Psoas muscle (tissue), 8 donors: Measurements from ENCODE around the gene CCSAP. TPM values are rescaled to one million over a fixed set of nuclear protein-coding genes. Genes with fewer than 3 reads are reported as not detected.

Experiments
- ATAC-seq, 4 donors: fragments of 200-7000 bp; cut with Tn5 transposase; one replicate each; pipeline ENCODE4 v1.9.1; 2020; ENCODE audit warnings: moderate library complexity in 3 of 4, mild to moderate bottlenecking in 2 of 4
- DNase-seq, 2 donors: peaks; one replicate each; pipeline ENCODE4 v3.0.0-alpha.2; 2020
- H3K27ac ChIP-seq: fragments of 200-600 bp; one replicate; pipeline ENCODE4 v1.8.0; 2022
- H3K27me3 ChIP-seq, 3 donors: fragments of 200-600 bp in 1 of 3; one replicate each; pipeline versions ENCODE4 v1.6.1 to v1.8.0; 2013 to 2022; ENCODE audit warnings: low read length in 2 of 3, mild to moderate bottlenecking in 2 of 3, moderate library complexity in 1 of 3; ENCODE audit not compliant: insufficient read depth in 3 of 3
- H3K36me3 ChIP-seq, 2 donors: fragments of 200-600 bp in 1 of 2; one replicate each; pipeline versions ENCODE4 v1.6.1 to v1.8.0; 2013 to 2022; ENCODE audit warnings: low read depth in 1 of 2, mild to moderate bottlenecking in 1 of 2, moderate library complexity in 1 of 2; ENCODE audit not compliant: insufficient read depth in 1 of 2
- H3K4me1 ChIP-seq: fragments of 200-600 bp; one replicate; pipeline ENCODE4 v1.8.0; 2022
- H3K4me3 ChIP-seq: fragments of 200-600 bp; one replicate; pipeline ENCODE4 v1.8.0; 2022; ENCODE audit warnings: mild to moderate bottlenecking
- H3K9me3 ChIP-seq: fragments of 200-600 bp; one replicate; pipeline ENCODE4 v1.8.0; 2022
- WGBS, 3 donors: extraction: QIAGEN DNeasy Blood & Tissue Kit; methylation state at CpG; one replicate each; pipeline versions ENCODE4 v1.1.6 to v1.1.7; 2013; 5-methylcytosine and 5-hydroxymethylcytosine counted together
- intact Hi-C, 2 donors: fragments of 100-400 bp; cut with DNase I; formaldehyde crosslinking; loops; one replicate each; pipeline versions ENCODE4 v1.11.0 to v1.14.2; 2022
- polyA plus RNA-seq, 3 donors: library from polyadenylated mRNA; stranded (reverse); fragments of 200-250 nt; gene quantifications; one replicate each; pipeline ENCODE4 v1.2.3, GENCODE V29; 2013
- total RNA-seq, 4 donors: library from RNA; stranded (reverse); fragmentation: NEBNext Ultra II Directional in 2 of 4; extraction: Animal tissue kit (Norgen Biotek cat#: 25700) in 2 of 4; gene quantifications; one replicate each; pipeline versions ENCODE4 v1.2.1 to v1.2.4, GENCODE V29; 2021 to 2023
- TF ChIP-seq, protein P1 (sequence below): fragments of 200-600 bp; IDR thresholded peaks from one replicate; pipeline ENCODE4 v1.8.0; 2022; ENCODE audit warnings: antibody characterized with exemption
- donor health status: healthy with polysubstance abuse.
- donor health status: DM: no; HTN: no; CAD: no; lungs with moderate emphysema.
- donor health status: Bipolar disorder and iron deficiency.
- donor health status: healthy.
- donor health status: DM: yes; HTN: yes; CAD: no.
- donor health status: DM: no; HTN: no; CAD: no.
- donor health status: DM: no; HTN: no; CAD: no.
- donor health status: DM: yes; HTN: yes; CAD: no.

Gene CCSAP
- total and polyA plus RNA-seq, 7 donors = 0.53 to 2.2 (median 1.2) TPM

DNA sequence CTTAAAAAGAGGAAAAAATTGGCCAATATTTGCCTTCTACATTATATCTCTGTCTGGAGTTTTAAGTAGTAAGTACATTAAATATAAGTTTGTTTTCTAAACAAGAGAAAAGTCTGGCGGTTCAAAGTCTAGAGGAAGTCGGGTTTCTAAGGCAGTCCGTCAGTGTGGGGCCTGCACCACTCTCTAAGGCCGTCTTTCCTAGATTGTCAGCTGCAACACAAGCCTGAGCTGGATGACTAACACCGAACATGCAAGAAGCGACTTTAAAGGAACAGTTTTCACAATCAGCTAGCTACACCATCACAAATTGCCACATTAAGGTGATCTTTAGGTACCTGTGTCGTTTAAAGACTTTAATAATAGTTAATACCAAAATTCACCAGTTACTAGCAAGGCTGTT is 19.6 kb downstream of the CCSAP start:
- Histone ChIP-seq H3K9me3 (no peaks in the 10 kb centered on the region), H3K4me1 (no peaks in the 10 kb centered on the region), H3K27me3 (no peaks in the 10 kb centered on the region), H3K36me3 (peaks cover 6 to 81% of the 10 kb centered on the region in 2 donors), H3K27ac (no peak overlapping the region), H3K4me3 (no peak overlapping the region)
- intact Hi-C loops = no loop called here
- ATAC-seq (no peak), DNase-seq (no peak)
- WGBS, 3 donors = 86 to 93% (median 89%) methylated on average over 7 of the region's 7 CpGs
- TF ChIP-seq, protein P1, sequence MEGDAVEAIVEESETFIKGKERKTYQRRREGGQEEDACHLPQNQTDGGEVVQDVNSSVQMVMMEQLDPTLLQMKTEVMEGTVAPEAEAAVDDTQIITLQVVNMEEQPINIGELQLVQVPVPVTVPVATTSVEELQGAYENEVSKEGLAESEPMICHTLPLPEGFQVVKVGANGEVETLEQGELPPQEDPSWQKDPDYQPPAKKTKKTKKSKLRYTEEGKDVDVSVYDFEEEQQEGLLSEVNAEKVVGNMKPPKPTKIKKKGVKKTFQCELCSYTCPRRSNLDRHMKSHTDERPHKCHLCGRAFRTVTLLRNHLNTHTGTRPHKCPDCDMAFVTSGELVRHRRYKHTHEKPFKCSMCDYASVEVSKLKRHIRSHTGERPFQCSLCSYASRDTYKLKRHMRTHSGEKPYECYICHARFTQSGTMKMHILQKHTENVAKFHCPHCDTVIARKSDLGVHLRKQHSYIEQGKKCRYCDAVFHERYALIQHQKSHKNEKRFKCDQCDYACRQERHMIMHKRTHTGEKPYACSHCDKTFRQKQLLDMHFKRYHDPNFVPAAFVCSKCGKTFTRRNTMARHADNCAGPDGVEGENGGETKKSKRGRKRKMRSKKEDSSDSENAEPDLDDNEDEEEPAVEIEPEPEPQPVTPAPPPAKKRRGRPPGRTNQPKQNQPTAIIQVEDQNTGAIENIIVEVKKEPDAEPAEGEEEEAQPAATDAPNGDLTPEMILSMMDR = no peak

DNA sequence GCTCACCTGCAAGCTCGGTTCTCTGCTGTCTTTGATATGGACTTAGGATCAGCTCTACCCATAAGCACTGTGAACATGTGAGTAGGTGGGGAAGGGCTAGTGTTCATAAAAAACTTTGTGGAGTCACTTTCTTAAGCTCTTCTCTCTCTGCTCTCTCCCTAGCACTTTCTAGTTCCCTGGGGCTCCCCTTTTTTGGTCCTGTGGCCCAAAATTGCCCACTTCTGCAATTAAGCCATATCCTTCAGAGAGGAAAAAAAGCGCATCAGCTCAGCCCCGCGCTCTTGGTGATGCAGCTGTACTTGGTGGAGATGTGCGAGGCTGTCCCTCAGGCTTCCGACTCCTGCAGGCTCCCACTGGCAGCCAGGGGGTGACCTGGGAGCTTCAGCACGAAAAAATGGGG is 23.4 kb downstream of the CCSAP start:
- Histone ChIP-seq H3K4me1 (no peaks in the 10 kb centered on the region), H3K36me3 (peaks cover 4 to 53% of the 10 kb centered on the region in 2 donors), H3K27me3 (no peaks in the 10 kb centered on the region), H3K27ac (no peak overlapping the region), H3K9me3 (no peaks in the 10 kb centered on the region), H3K4me3 (no peak overlapping the region)
- TF ChIP-seq, protein P1 = no peak
- 92 to 98% (median 97%) methylated on average over 7 of the region's 7 CpGs for WGBS, 3 donors
- ATAC-seq = no peak
- intact Hi-C loops = no loop called here
- no peak for DNase-seq

DNA sequence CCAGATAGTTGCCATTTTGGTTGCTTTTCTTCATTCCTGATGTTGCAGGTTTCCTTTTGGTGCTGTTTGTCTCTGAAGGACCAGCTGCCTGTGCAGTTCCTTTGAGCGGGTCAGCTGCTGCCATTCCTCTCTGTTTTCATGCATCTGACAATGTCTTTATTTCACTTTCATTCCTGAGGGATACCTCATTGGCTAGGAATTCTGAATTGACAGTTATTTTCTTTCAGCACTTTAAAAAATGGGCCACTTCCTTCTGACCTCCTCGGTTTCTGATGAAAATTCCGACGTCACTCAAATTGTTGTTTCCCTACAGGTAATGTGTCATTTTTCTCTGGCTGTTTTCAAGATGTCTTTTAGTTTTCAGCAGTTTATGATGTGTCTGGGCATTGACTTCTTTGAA is 24.8 kb downstream of the CCSAP start:
- H3K27ac ChIP-seq = no peak overlapping the region
- DNase-seq (no peak), ATAC-seq (no peak)
- H3K9me3 ChIP-seq = no peaks in the 10 kb centered on the region
- peaks cover 0 to 44% of the 10 kb centered on the region in 2 donors for H3K36me3 ChIP-seq
- no peaks in the 10 kb centered on the region for H3K4me1 ChIP-seq
- TF ChIP-seq, protein P1 = no peak
- intact Hi-C loops = no loop called here
- no peaks in the 10 kb centered on the region for H3K27me3 ChIP-seq
- WGBS, 3 donors = 80 to 90% (median 87%) methylated on average over 4 of the region's 4 CpGs
- no peak overlapping the region for H3K4me3 ChIP-seq

DNA sequence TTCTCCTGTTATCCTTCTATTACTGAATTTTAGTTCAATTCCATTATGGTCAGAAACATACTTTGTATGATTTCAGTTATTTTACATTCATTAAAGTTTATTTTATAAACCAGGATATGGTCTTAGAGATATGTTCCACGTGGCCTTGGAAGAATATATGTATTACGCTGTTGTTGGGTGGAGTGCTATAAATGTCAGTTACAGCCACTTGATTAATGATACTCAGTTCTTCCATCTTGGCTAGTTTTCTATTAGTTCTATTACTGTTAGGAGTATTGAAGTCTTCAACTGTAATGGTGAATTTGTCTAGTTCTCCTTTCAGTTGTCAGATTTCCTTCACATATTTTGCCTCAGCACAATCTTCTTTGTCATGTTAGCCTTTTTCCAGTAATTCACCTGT is 26.7 kb downstream of the CCSAP start:
- WGBS, 3 donors = 82 to 92% (median 91%) methylated on average over 2 of the region's 2 CpGs
- no peaks in the 10 kb centered on the region for H3K27me3 ChIP-seq
- DNase-seq (no peak), ATAC-seq (no peak)
- peaks cover under 1% of the 10 kb centered on the region for H3K4me1 ChIP-seq
- intact Hi-C loops = no loop called here
- no peak overlapping the region for H3K27ac ChIP-seq
- TF ChIP-seq, protein P1 = no peak
- H3K9me3 ChIP-seq = no peaks in the 10 kb centered on the region
- H3K36me3 ChIP-seq = peaks cover 0 to 28% of the 10 kb centered on the region in 2 donors
- H3K4me3 ChIP-seq = no peak overlapping the region

DNA sequence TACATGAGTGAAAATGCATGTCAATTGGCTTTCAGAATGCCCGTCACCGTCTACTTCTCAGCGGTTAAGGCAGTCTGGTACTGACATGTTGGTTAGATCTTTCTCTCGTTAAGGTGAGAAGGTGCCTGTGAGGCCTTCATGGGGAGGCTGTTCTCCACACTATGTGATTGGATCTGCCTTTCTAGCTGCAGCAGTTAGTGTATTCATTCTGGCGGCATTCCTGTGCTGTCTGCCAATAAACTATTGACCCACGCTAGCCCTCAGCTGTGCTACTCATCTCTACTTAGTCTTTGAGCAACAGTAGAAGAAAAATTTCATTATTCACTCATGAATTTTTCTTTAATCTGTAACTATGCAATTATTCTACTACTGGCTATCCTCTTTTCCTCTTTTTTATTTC is 32.0 kb downstream of the CCSAP start:
- H3K9me3 ChIP-seq = no peaks in the 10 kb centered on the region
- intact Hi-C loops = no loop called here
- no peak for DNase-seq
- no peak overlapping the region for H3K4me3 ChIP-seq
- TF ChIP-seq, protein P1 = no peak
- H3K27ac ChIP-seq = no peak overlapping the region
- ATAC-seq = peak in 2 of 4 donors; percentile 59 to 67
- peaks cover 18% of the 10 kb centered on the region for H3K4me1 ChIP-seq
- peaks cover 0 to 19% of the 10 kb centered on the region in 2 donors for H3K36me3 ChIP-seq
- WGBS, 3 donors = 46 to 74% (median 50%) methylated on average over 6 of the region's 6 CpGs
- no peaks in the 10 kb centered on the region for H3K27me3 ChIP-seq
